Superior temporal gyrus (tissue), 1 donor: Measurements from ENCODE around the gene AP1M1.

Source experiments
- DNase-seq: peaks from one replicate; pipeline ENCODE4 v3.0.0-alpha.2; 2016; ENCODE audit errors: extremely low spot score

The AP1M1 gene

GRCh38 chr19:16207490-16208025, 9.8 kb downstream of the AP1M1 start:
- DNase-seq: no peak

- no peak for DNase-seq
Observed at GRCh38 chr19:16208064-16208759, 10.5 kb downstream of the AP1M1 start.

GRCh38 chr19:16208847-16209665, 11.3 kb downstream of the AP1M1 start:
- DNase-seq: no peak

GRCh38 chr19:16210168-16210567, 12.5 kb downstream of the AP1M1 start:
- DNase-seq: no peak

- DNase-seq: no peak
Observed at GRCh38 chr19:16213076-16213475, 15.4 kb downstream of the AP1M1 start.

GRCh38 chr19:16216744-16217670, 19.3 kb downstream of the AP1M1 start:
- DNase-seq: no peak

- DNase-seq: no peak
Observed at GRCh38 chr19:16217716-16218451, 20.2 kb downstream of the AP1M1 start.

- DNase-seq: peak; percentile 22
Observed at GRCh38 chr19:16218851-16219250, 21.1 kb downstream of the AP1M1 start.

- no peak for DNase-seq
Observed at GRCh38 chr19:16222806-16223205, 25.1 kb downstream of the AP1M1 start.

GRCh38 chr19:16223746-16224145, 26.0 kb downstream of the AP1M1 start:
- no peak for DNase-seq

GRCh38 chr19:16224293-16225045, 26.8 kb downstream of the AP1M1 start:
- DNase-seq: no peak

GRCh38 chr19:16225279-16226183, 27.8 kb downstream of the AP1M1 start:
- no peak for DNase-seq

GRCh38 chr19:16226184-16226591, 28.5 kb downstream of the AP1M1 start:
- no peak for DNase-seq

GRCh38 chr19:16226878-16227836, 29.4 kb downstream of the AP1M1 start:
- DNase-seq: no peak

- no peak for DNase-seq
Observed at GRCh38 chr19:16227837-16228636, 30.3 kb downstream of the AP1M1 start.

GRCh38 chr19:16228637-16229321, 31.1 kb downstream of the AP1M1 start:
- DNase-seq: no peak

GRCh38 chr19:16229322-16229641, 31.6 kb downstream of the AP1M1 start:
- DNase-seq: no peak
